KMS-11 (cell line): Measurements from ENCODE around the gene NBDY.
"Not testable (repeated sequence)": the region's sequence is repeated elsewhere in the genome, so short reads cannot be mapped to it uniquely, and the experiment has no call there.

Source experiments
- H2AFZ ChIP-seq: fragments of 200-600 bp; sonication (generic); 2 replicates; pipeline ENCODE4 v1.6.1; 2016; ENCODE audit warnings: antibody characterized with exemption, mixed run types, low read depth
- H3K27ac ChIP-seq: fragments of 200-600 bp; sonication (generic); 2 replicates; pipeline ENCODE4 v1.6.1; 2016; ENCODE audit warnings: mild to moderate bottlenecking, mixed run types
- H3K27me3 ChIP-seq: fragments of 200-600 bp; sonication (generic); 2 replicates; pipeline ENCODE4 v1.6.1; 2017; ENCODE audit warnings: mild to moderate bottlenecking, low read depth, mixed run types, moderate library complexity; ENCODE audit not compliant: insufficient read depth
- H3K36me3 ChIP-seq: fragments of 200-600 bp; sonication (generic); 2 replicates; pipeline ENCODE4 v1.6.1; 2017; ENCODE audit warnings: mild to moderate bottlenecking, mixed run types; ENCODE audit not compliant: insufficient read depth
- H3K4me1 ChIP-seq: fragments of 200-600 bp; sonication (generic); 2 replicates; pipeline ENCODE4 v1.6.1; 2016; ENCODE audit warnings: mild to moderate bottlenecking, low read depth, mixed run types; ENCODE audit not compliant: poor library complexity, severe bottlenecking
- H3K4me2 ChIP-seq: fragments of 200-600 bp; sonication (generic); 2 replicates; pipeline ENCODE4 v1.7.0; 2016; ENCODE audit warnings: mild to moderate bottlenecking, mixed run types
- H3K4me3 ChIP-seq: fragments of 200-600 bp; sonication (generic); IDR thresholded peaks from 2 replicates; pipeline ENCODE4 v1.6.1; 2017; ENCODE audit warnings: low read depth, low read length, mixed read lengths; ENCODE audit not compliant: insufficient read depth
- H3K79me2 ChIP-seq: fragments of 200-600 bp; sonication (generic); 2 replicates; pipeline ENCODE4 v1.6.1; 2016; ENCODE audit warnings: low read depth, mixed run types; ENCODE audit not compliant: insufficient read depth
- H3K9ac ChIP-seq: fragments of 200-600 bp; sonication (generic); 2 replicates; pipeline ENCODE4 v1.6.1; 2016; ENCODE audit warnings: mild to moderate bottlenecking, mixed run types
- H4K20me1 ChIP-seq: fragments of 200-600 bp; sonication (generic); 2 replicates; pipeline ENCODE4 v1.6.1; 2016; ENCODE audit warnings: mild to moderate bottlenecking, mixed run types; ENCODE audit not compliant: insufficient read depth
- CTCF ChIP-seq: fragments of 200-600 bp; sonication (generic); conservative IDR thresholded peaks from 2 replicates; pipeline ENCODE4 v1.6.1; 2017; ENCODE audit warnings: low read depth, mild to moderate bottlenecking, antibody characterized with exemption, low read length, moderate library complexity, mixed read lengths

The NBDY gene

GRCh38 chrX:56764975-56765791 is 36.1 kb downstream of the NBDY start:
- H3K9ac ChIP-seq: peak overlapping the region; percentile 91; the same call in 1 of the 2 replicates
- H3K4me2 ChIP-seq: peak overlapping the region; percentile 91

GRCh38 chrX:56765811-56766553 is 36.9 kb downstream of the NBDY start:
- Histone ChIP-seq H3K79me2 (no peaks in the 10 kb centered on the region), H3K9ac (no peak overlapping the region), H3K27ac (no peak overlapping the region), H3K4me2 (no peak overlapping the region), H2AFZ (no peak overlapping the region), H3K4me1 (peaks cover 37% of the 10 kb centered on the region), H3K36me3 (no peaks in the 10 kb centered on the region), H3K27me3 (no peaks in the 10 kb centered on the region), H4K20me1 (no peaks in the 10 kb centered on the region), H3K4me3 (no peak overlapping the region)
- TF ChIP-seq CTCF: no peak

More at GRCh38 chrX:56764975-56765791, 36.1 kb downstream of the NBDY start:
- Histone ChIP-seq H3K27ac (peak overlapping the region; percentile 93), H3K36me3 (no peaks in the 10 kb centered on the region), H3K27me3 (no peaks in the 10 kb centered on the region), H2AFZ (no peak overlapping the region; the same call in 1 of the 2 replicates), H3K4me1 (peaks cover 37% of the 10 kb centered on the region), H3K4me3 (no peak overlapping the region), H4K20me1 (no peaks in the 10 kb centered on the region), H3K79me2 (no peaks in the 10 kb centered on the region)
- no peak for TF ChIP-seq CTCF

GRCh38 chrX:56766554-56767347 is 37.7 kb downstream of the NBDY start:
- Histone ChIP-seq H3K4me3 (no peak overlapping the region), H2AFZ (no peak overlapping the region), H3K4me2 (no peak overlapping the region), H3K9ac (no peak overlapping the region), H3K36me3 (no peaks in the 10 kb centered on the region), H3K27me3 (no peaks in the 10 kb centered on the region), H3K79me2 (no peaks in the 10 kb centered on the region), H3K27ac (no peak overlapping the region), H4K20me1 (no peaks in the 10 kb centered on the region), H3K4me1 (peaks cover 31% of the 10 kb centered on the region)
- TF ChIP-seq CTCF: no peak

GRCh38 chrX:56767348-56768119 is 38.5 kb downstream of the NBDY start:
- H2AFZ ChIP-seq, H4K20me1 ChIP-seq, H3K27me3 ChIP-seq, H3K9ac ChIP-seq, H3K36me3 ChIP-seq, H3K4me2 ChIP-seq, H3K27ac ChIP-seq, H3K4me3 ChIP-seq, H3K79me2 ChIP-seq: not testable (repeated sequence)
- H3K4me1 ChIP-seq: peaks cover 23% of the 10 kb centered on the region

GRCh38 chrX:56768120-56768660 is 39.1 kb downstream of the NBDY start:
- H3K79me2 ChIP-seq: not testable (repeated sequence)

GRCh38 chrX:56772675-56773521 is 43.9 kb downstream of the NBDY start:
- not testable (repeated sequence) for H3K4me2 ChIP-seq, H3K36me3 ChIP-seq, H3K9ac ChIP-seq, H3K4me1 ChIP-seq, H3K79me2 ChIP-seq, H3K4me3 ChIP-seq, H4K20me1 ChIP-seq, H2AFZ ChIP-seq, H3K27me3 ChIP-seq, H3K27ac ChIP-seq

More at GRCh38 chrX:56768120-56768660, 39.1 kb downstream of the NBDY start:
- peaks cover 16% of the 10 kb centered on the region for H3K4me1 ChIP-seq
- not testable (repeated sequence) for H3K27ac ChIP-seq, H3K4me3 ChIP-seq, H3K36me3 ChIP-seq, H3K9ac ChIP-seq, H3K4me2 ChIP-seq, H4K20me1 ChIP-seq, H2AFZ ChIP-seq, H3K27me3 ChIP-seq
